H1 (cell line): Measurements from ENCODE around the gene ZNF536. TPM values are rescaled to one million over a fixed set of nuclear protein-coding genes. Genes with fewer than 3 reads are reported as not detected.

Experiments used
- CTCF ChIA-PET: fragments of 300-600 bp; sonication (Branson Sonifier 250); formaldehyde crosslinking; loops from one replicate; lab custom pipeline; 2021; ENCODE audit not compliant: partially characterized antibody; lab: Charles Lee
- POLR2A ChIA-PET: fragments of 300-600 bp; sonication (Branson Sonifier 250); formaldehyde crosslinking; loops from one replicate; lab custom pipeline; 2021; ENCODE audit warnings: inconsistent platforms; ENCODE audit not compliant: partially characterized antibody; lab: Charles Lee
- DNase-seq, 2 experiments: peaks; one replicate each; pipeline versions ENCODE4 v3.0.0 to v3.0.0-alpha.2; 2010 to 2022; ENCODE audit warnings: low spot score in 2 of 2, low read depth in 1 of 2, mixed read lengths in 1 of 2
- FAIRE-seq: peaks from 2 replicates; lab custom pipeline; 2011; peaks lifted over from hg19 to GRCh38; lab: Jason Lieb, UNC
- H2AFZ ChIP-seq: 2 replicates; pipeline ENCODE4 v1.8.1; 2012; ENCODE audit warnings: low read length, inconsistent platforms
- H2AK5ac ChIP-seq: 2 replicates; pipeline ENCODE4 v1.6.1; 2013; ENCODE audit warnings: low read depth, low read length
- H2BK120ac ChIP-seq: replicated peaks from 2 replicates; pipeline ENCODE3; 2013; ENCODE audit warnings: low read depth, low read length, inconsistent platforms
- H2BK12ac ChIP-seq: 2 replicates; pipeline ENCODE4 v1.6.1; 2013; ENCODE audit warnings: low read depth, low read length
- H2BK15ac ChIP-seq: 2 replicates; pipeline ENCODE4 v1.6.1; 2013; ENCODE audit warnings: low read length
- H2BK20ac ChIP-seq: 2 replicates; pipeline ENCODE4 v1.6.1; 2013; ENCODE audit warnings: low read length
- H2BK5ac ChIP-seq: 2 replicates; pipeline ENCODE4 v1.6.1; 2013; ENCODE audit warnings: low read depth, low read length
- H3K14ac ChIP-seq: 2 replicates; pipeline ENCODE4 v1.6.1; 2013; ENCODE audit warnings: inconsistent platforms; ENCODE audit not compliant: insufficient read length
- H3K18ac ChIP-seq: 2 replicates; pipeline ENCODE4 v1.6.1; 2013; ENCODE audit warnings: low read length; ENCODE audit errors: extremely low read depth
- H3K23ac ChIP-seq: 2 replicates; pipeline ENCODE4 v1.6.1; 2013; ENCODE audit warnings: inconsistent platforms; ENCODE audit not compliant: insufficient read length
- H3K23me2 ChIP-seq: 2 replicates; pipeline ENCODE4 v1.6.1; 2013; ENCODE audit warnings: low read depth, low read length
- H3K27ac ChIP-seq: 2 replicates; pipeline ENCODE4 v1.6.1; 2011; ENCODE audit warnings: low read depth, low read length, inconsistent platforms
- H3K27me3 ChIP-seq, 4 experiments: replicated peaks in 1 of 4; 1 replicate in 1 of 4; 2 replicates in 3 of 4; pipeline versions ENCODE4 v1.6.1 to v1.8.1; 2011 to 2013; ENCODE audit warnings: low read length in 3 of 4, mild to moderate bottlenecking in 3 of 4, inconsistent platforms in 2 of 4, mixed read lengths in 2 of 4, moderate library complexity in 1 of 4; ENCODE audit not compliant: control insufficient read depth in 3 of 4, insufficient read depth in 3 of 4; ENCODE audit errors: extremely low read depth in 1 of 4
- H3K36me3 ChIP-seq, 4 experiments: 2 replicates each; pipeline versions ENCODE4 v1.6.1 to v1.8.1; 2011 to 2013; ENCODE audit warnings: mild to moderate bottlenecking in 4 of 4, low read length in 3 of 4, moderate library complexity in 2 of 4, control low read depth in 1 of 4, inconsistent platforms in 1 of 4; ENCODE audit not compliant: insufficient read depth in 4 of 4, control insufficient read depth in 2 of 4
- H3K4ac ChIP-seq: replicated peaks from 2 replicates; pipeline ENCODE3; 2013; ENCODE audit warnings: low read length, low read depth, mixed read lengths, inconsistent platforms; ENCODE audit not compliant: insufficient read length
- H3K4me1 ChIP-seq, 4 experiments: replicated peaks in 1 of 4; 1 replicate in 1 of 4; 2 replicates in 3 of 4; pipeline versions ENCODE4 v1.6.1 to v1.8.1; 2011 to 2013; ENCODE audit warnings: low read length in 3 of 4, inconsistent platforms in 2 of 4, mixed read lengths in 1 of 4; ENCODE audit not compliant: insufficient read depth in 4 of 4, control insufficient read depth in 3 of 4
- H3K4me2 ChIP-seq, 2 experiments: 2 replicates each; pipeline versions ENCODE4 v1.6.1 to v1.8.1; 2011 to 2013; ENCODE audit warnings: low read depth in 2 of 2, low read length in 2 of 2, control low read depth in 1 of 2, inconsistent platforms in 1 of 2, mild to moderate bottlenecking in 1 of 2; ENCODE audit not compliant: insufficient read depth in 1 of 2
- H3K4me3 ChIP-seq, 4 experiments: fragments of 200-600, 300-600 bp in 1 of 4; sonication (generic), shearing (Covaris generic), sonication (Bioruptor Twin) in 1 of 4; 2 replicates each; pipeline versions ENCODE4 v1.5.1 to v1.8.1; 2011 to 2016; ENCODE audit warnings: low read length in 4 of 4, low read depth in 3 of 4, control low read depth in 2 of 4, inconsistent platforms in 2 of 4, mild to moderate bottlenecking in 2 of 4, mixed read lengths in 1 of 4, moderate library complexity in 1 of 4; ENCODE audit not compliant: insufficient read depth in 2 of 4; ENCODE audit errors: extremely low read depth in 1 of 4
- H3K56ac ChIP-seq: replicated peaks from 2 replicates; pipeline ENCODE3; 2013; ENCODE audit warnings: low read depth, mild to moderate bottlenecking, mixed read lengths, low read length, inconsistent platforms; ENCODE audit not compliant: insufficient read length
- H3K79me1 ChIP-seq: 2 replicates; pipeline ENCODE4 v1.6.1; 2013; ENCODE audit warnings: low read depth, low read length, control low read depth
- H3K79me2 ChIP-seq, 2 experiments: 2 replicates each; pipeline versions ENCODE4 v1.6.1 to v1.8.1; 2012 to 2013; ENCODE audit warnings: low read length in 2 of 2, mild to moderate bottlenecking in 2 of 2, inconsistent platforms in 1 of 2; ENCODE audit not compliant: insufficient read depth in 2 of 2, control insufficient read depth in 1 of 2
- H3K9ac ChIP-seq, 4 experiments: replicated peaks in 1 of 4; 1 replicate in 1 of 4; 2 replicates in 3 of 4; pipeline versions ENCODE4 v1.6.1 to v1.8.1; 2011 to 2013; ENCODE audit warnings: low read depth in 3 of 4, low read length in 3 of 4, control low read depth in 2 of 4, mild to moderate bottlenecking in 2 of 4, moderate library complexity in 2 of 4, inconsistent platforms in 1 of 4; ENCODE audit errors: extremely low read depth in 1 of 4
- H3K9me3 ChIP-seq, 2 experiments: 2 replicates each; pipeline versions ENCODE4 v1.6.1 to v1.8.1; 2012 to 2013; ENCODE audit warnings: mild to moderate bottlenecking in 2 of 2, moderate library complexity in 2 of 2, control low read depth in 1 of 2, inconsistent platforms in 1 of 2, low read depth in 1 of 2, low read length in 1 of 2, mixed read lengths in 1 of 2; ENCODE audit not compliant: insufficient read depth in 2 of 2
- H4K20me1 ChIP-seq, 2 experiments: replicated peaks in 1 of 2; 2 replicates each; pipeline versions ENCODE3 to v1.8.1; 2011 to 2013; ENCODE audit warnings: inconsistent platforms in 2 of 2, low read length in 2 of 2, mild to moderate bottlenecking in 1 of 2; ENCODE audit not compliant: insufficient read depth in 2 of 2, control insufficient read depth in 1 of 2
- H4K5ac ChIP-seq: 2 replicates; pipeline ENCODE4 v1.6.1; 2013; ENCODE audit warnings: low read length, low read depth, mixed read lengths, inconsistent platforms; ENCODE audit not compliant: insufficient read length
- H4K8ac ChIP-seq: 2 replicates; pipeline ENCODE4 v1.8.0; 2013; ENCODE audit warnings: mild to moderate bottlenecking, moderate library complexity, low read length, inconsistent platforms; ENCODE audit not compliant: insufficient read depth; ENCODE audit errors: extremely low read depth
- H4K91ac ChIP-seq: replicated peaks from 2 replicates; pipeline ENCODE3; 2013; ENCODE audit warnings: low read length, mixed read lengths, inconsistent platforms; ENCODE audit not compliant: insufficient read length
- PHF8 ChIP-seq: fragments of 200-600 bp; sonication (generic); conservative IDR thresholded peaks from 2 replicates; pipeline ENCODE4 v1.7.1; 2012; ENCODE audit warnings: low read depth, mild to moderate bottlenecking, inconsistent platforms, low read length, moderate library complexity
- SRF ChIP-seq: IDR thresholded peaks from 2 replicates; pipeline ENCODE4 v1.6.1; 2011; ENCODE audit warnings: mild to moderate bottlenecking, low read depth, low read length, moderate library complexity
- WGBS, 2 experiments: shearing (Covaris generic) in 1 of 2; methylation state at CpG; one replicate each; pipeline versions ENCODE4 v1.1.6 to v1.1.7; 2013 to 2015; ENCODE audit warnings: low lambda C conversion rate in 2 of 2, mixed read lengths in 2 of 2, inconsistent platforms in 1 of 2, low coverage in 1 of 2, missing lambda C conversion rate in 1 of 2; ENCODE audit not compliant: insufficient replicate concordance in 2 of 2, insufficient coverage in 1 of 2, insufficient read length in 1 of 2; ENCODE audit errors: extremely low coverage in 1 of 2, missing lambda C conversion rate in 1 of 2; 5-methylcytosine and 5-hydroxymethylcytosine counted together
- polyA plus RNA-seq, 7 experiments: library from polyadenylated mRNA; depleted of rRNA in 3 of 7; stranded (reverse) in 5 of 7; unstranded in 2 of 7; fragments of >200 nt in 5 of 7; fragments of 200-250 nt in 2 of 7; gene quantifications; 1 replicate in 5 of 7; 2 replicates in 1 of 7; 4 replicates in 1 of 7; pipeline versions ENCODE4 v1.2.1 to v1.2.3, GENCODE V29; 2011 to 2013; ENCODE audit warnings: missing spikeins in 2 of 7, mixed read lengths in 2 of 7
- total RNA-seq: library from RNA; stranded (reverse); fragmentation: NEBNext Ultra II Directional; extraction: Animal tissue kit (Norgen Biotek cat#: 25700); gene quantifications from 2 replicates; pipeline ENCODE4 v1.2.1, GENCODE V29; 2021
- TF ChIP-seq, protein P1 (sequence below): IDR thresholded peaks from 2 replicates; pipeline ENCODE4 v1.6.1; 2012; ENCODE audit warnings: low read length, inconsistent platforms

ZNF536 gene
- total and polyA plus RNA-seq, 2 of the 8 experiments (the other 6 are each of a cell fraction or from before 2014, with no cell fraction given): 0.09 to 0.11 TPM

DNA sequence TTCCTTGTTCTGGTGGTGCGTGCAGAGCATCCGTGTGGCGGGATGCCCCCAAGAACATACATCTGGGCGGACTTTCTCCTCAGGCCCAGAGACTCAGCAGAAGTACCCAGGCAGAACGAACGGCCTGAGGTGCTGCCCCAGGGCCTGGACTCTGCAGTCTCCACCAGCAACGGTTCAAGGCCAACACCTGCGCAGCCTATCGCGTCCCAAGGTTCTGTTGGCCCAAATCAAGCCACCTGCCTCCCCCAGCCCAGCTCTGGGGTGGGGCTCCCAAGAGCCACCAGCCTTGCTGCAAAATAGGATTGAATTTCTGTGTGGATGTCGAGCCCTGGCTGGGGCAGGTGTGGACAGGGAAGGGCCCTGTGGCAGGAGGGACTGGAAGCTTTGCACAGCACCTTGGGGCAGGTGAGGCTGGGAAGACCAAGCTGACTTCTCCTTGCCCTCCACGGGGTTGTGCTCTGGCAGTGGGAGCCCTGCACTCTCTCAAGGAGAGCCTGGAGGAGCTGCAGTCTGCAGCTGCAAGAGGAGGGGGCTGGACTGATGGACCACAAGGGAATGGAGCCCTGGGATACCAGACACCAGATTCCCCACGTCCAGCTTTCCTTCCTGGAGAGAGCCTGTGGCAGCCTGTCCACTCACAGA lies 146.9 kb downstream of the ZNF536 start:
- Histone ChIP-seq H2BK15ac (no peak overlapping the region), H3K27ac (no peak overlapping the region), H2BK5ac (no peak overlapping the region), H3K4me3 (no peak overlapping the region), H3K14ac (no peak overlapping the region), H3K18ac (peak overlapping the region; percentile 19; the same call in 1 of the 2 replicates), H4K5ac (no peak overlapping the region), H3K79me2 (no peaks in the 10 kb centered on the region), H3K9me3 (no peaks in the 10 kb centered on the region), H4K8ac (peak overlapping the region; percentile 11; the same call in 1 of the 2 replicates), H4K91ac (no peak overlapping the region), H3K9ac (no peak overlapping the region), H2BK120ac (no peak overlapping the region), H4K20me1 (no peaks in the 10 kb centered on the region), H2BK12ac (no peak overlapping the region), H3K27me3 (no peaks in the 10 kb centered on the region), H3K23me2 (no peaks in the 10 kb centered on the region), H3K4me1 (peaks cover 0 to 5% (median 3%) of the 10 kb centered on the region in 4 experiments; a peak in 4 of 7 replicates), H2AFZ (no peak overlapping the region), H3K23ac (no peak overlapping the region), H3K4ac (no peak overlapping the region), H2BK20ac (no peak overlapping the region), H3K56ac (no peak overlapping the region), H2AK5ac (no peak overlapping the region), H3K79me1 (no peaks in the 10 kb centered on the region), H3K36me3 (no peaks in the 10 kb centered on the region), H3K4me2 (no peak overlapping the region)
- WGBS, 2 experiments: 95% methylated on average over 13 of the region's 13 CpGs; no CpG with 5 or more reads in 1 of the 2 experiments
- TF ChIP-seq PHF8 (no peak), SRF (no peak)
- TF ChIP-seq, protein P1, sequence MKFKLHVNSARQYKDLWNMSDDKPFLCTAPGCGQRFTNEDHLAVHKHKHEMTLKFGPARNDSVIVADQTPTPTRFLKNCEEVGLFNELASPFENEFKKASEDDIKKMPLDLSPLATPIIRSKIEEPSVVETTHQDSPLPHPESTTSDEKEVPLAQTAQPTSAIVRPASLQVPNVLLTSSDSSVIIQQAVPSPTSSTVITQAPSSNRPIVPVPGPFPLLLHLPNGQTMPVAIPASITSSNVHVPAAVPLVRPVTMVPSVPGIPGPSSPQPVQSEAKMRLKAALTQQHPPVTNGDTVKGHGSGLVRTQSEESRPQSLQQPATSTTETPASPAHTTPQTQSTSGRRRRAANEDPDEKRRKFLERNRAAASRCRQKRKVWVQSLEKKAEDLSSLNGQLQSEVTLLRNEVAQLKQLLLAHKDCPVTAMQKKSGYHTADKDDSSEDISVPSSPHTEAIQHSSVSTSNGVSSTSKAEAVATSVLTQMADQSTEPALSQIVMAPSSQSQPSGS: no peak
- POLR2A ChIA-PET: no interaction called here
- CTCF ChIA-PET: interaction anchor here (0.9 to 2.2 kb wide), 3 partner anchors 8 to 164 kb away, joined by 3 to 4 read pairs (median 3); no protein-coding TSS in a partner anchor
- DNase-seq (no peak), FAIRE-seq (no peak)
